ENCODE data around the gene SCFD2. TPM values are rescaled to one million over a fixed set of nuclear protein-coding genes. Genes with fewer than 3 reads are reported as not detected.
A peak's percentile ranks its signal among the peaks of the same experiment; 100 is the strongest.

Gene SCFD2
- total and polyA plus RNA-seq, 12 donors, result 2.9 to 15.0 (median 9.7) TPM

GRCh38 chr4:53018471-53018870 is 347.4 kb downstream of the SCFD2 start:
- ATAC-seq (no peak), DNase-seq (no peak)
- Histone ChIP-seq H3K36me3 (no peaks in the 10 kb centered on the region), H3K4me1 (peaks cover 9 to 67% (median 45%) of the 10 kb centered on the region in 9 donors), H3K27ac (no peak overlapping the region), H3K27me3 (no peaks in the 10 kb centered on the region), H3K4me3 (no peak overlapping the region), H3K9me3 (no peaks in the 10 kb centered on the region)
- 97% methylated on average over 3 of the region's 3 CpGs for WGBS, 2 donors
- intact Hi-C loops (cut with DNase I), result loop anchor here (5.0 to 10.0 kb wide), 8 partner anchors 176 to 1214 kb away; partner anchors contain the start of genes PDGFRA (in 4 of the 10), SCFD2 (in 2 of the 10) and FIP1L1 (in 1 of the 10)
- no peak for TF ChIP-seq CTCF (IDR thresholded peaks at IDR 0.05)

- H3K27me3 ChIP-seq, result no peaks in the 10 kb centered on the region
- H3K27ac ChIP-seq, result no peak overlapping the region
- no peak overlapping the region for H3K4me3 ChIP-seq
- no peak for ATAC-seq
- intact Hi-C loops (cut with DNase I), result loop anchor here (2.0 to 10.0 kb wide), 9 partner anchors 179 to 1216 kb away; partner anchors contain the start of genes PDGFRA (in 4 of the 10), SCFD2 (in 2 of the 10) and FIP1L1 (in 1 of the 10)
- peaks cover 6 to 68% (median 53%) of the 10 kb centered on the region in 9 donors for H3K4me1 ChIP-seq
- no peaks in the 10 kb centered on the region for H3K36me3 ChIP-seq
- WGBS, 2 donors, result 77 to 84% methylated on average over 5 of the region's 5 CpGs
- DNase-seq, result no peak
- H3K9me3 ChIP-seq, result no peaks in the 10 kb centered on the region
- no peak for TF ChIP-seq CTCF (IDR thresholded peaks at IDR 0.05)
Observed at GRCh38 chr4:53016099-53016820, 349.6 kb downstream of the SCFD2 start.

GRCh38 chr4:53015681-53016080 is 350.2 kb downstream of the SCFD2 start:
- peak in 1 of 8 donors; percentile 29 for ATAC-seq
- H3K4me3 ChIP-seq, result no peak overlapping the region
- peak; percentile 35 to 80 (median 66) for TF ChIP-seq CTCF (IDR thresholded peaks at IDR 0.05)
- H3K27ac ChIP-seq, result no peak overlapping the region
- H3K4me1 ChIP-seq, result peaks cover 6 to 70% (median 55%) of the 10 kb centered on the region in 9 donors
- no peaks in the 10 kb centered on the region for H3K36me3 ChIP-seq
- peak in 1 of 2 donors; percentile 38 for DNase-seq
- intact Hi-C loops (cut with DNase I), result loop anchor here (2.0 to 10.0 kb wide), 9 partner anchors 179 to 1217 kb away; partner anchors contain the start of genes PDGFRA (in 4 of the 10), SCFD2 (in 2 of the 10) and FIP1L1 (in 1 of the 10)
- 30 to 35% methylated on average over 5 of the region's 5 CpGs for WGBS, 2 donors
- H3K27me3 ChIP-seq, result no peaks in the 10 kb centered on the region
- H3K9me3 ChIP-seq, result no peaks in the 10 kb centered on the region

- intact Hi-C loops (cut with DNase I), result loop anchor here (5.0 to 10.0 kb wide), 8 partner anchors 180 to 1217 kb away; partner anchors contain the start of genes PDGFRA (in 5 of the 10), SCFD2 (in 2 of the 10) and FIP1L1 (in 1 of the 10)
- WGBS, 2 donors, result 81 to 96% methylated on average over 2 of the region's 2 CpGs
- Histone ChIP-seq H3K27ac (no peak overlapping the region), H3K9me3 (no peaks in the 10 kb centered on the region), H3K4me1 (peaks cover 4 to 68% (median 52%) of the 10 kb centered on the region in 9 donors), H3K36me3 (no peaks in the 10 kb centered on the region), H3K27me3 (no peaks in the 10 kb centered on the region), H3K4me3 (no peak overlapping the region)
- no peak for DNase-seq
- ATAC-seq, result no peak
- TF ChIP-seq CTCF (IDR thresholded peaks at IDR 0.05), result no peak
Observed at GRCh38 chr4:53014881-53015280, 351.0 kb downstream of the SCFD2 start.

Data from heart right ventricle (tissue), 16 donors.